K562 (cell line): Measurements from ENCODE around the gene SMG6. TPM values are rescaled to one million over a fixed set of nuclear protein-coding genes. Genes with fewer than 3 reads are reported as not detected.
A peak's percentile ranks its signal among the peaks of the same experiment; 100 is the strongest.

Source experiments
- BRD9 ChIP-seq: fragments of 450-650 bp; IDR thresholded peaks from 2 replicates; pipeline ENCODE4 v1.6.1; 2018; ENCODE audit warnings: low read depth; ENCODE audit not compliant: partially characterized antibody
- CXXC5 ChIP-seq: fragments of 250-450 bp; sonication (Bioruptor Pico); IDR thresholded peaks from 2 replicates; pipeline ENCODE4 v1.8.0; 2022; ENCODE audit warnings: inconsistent platforms, mild to moderate bottlenecking, moderate library complexity
- HDAC3 ChIP-seq: fragments of 450-650 bp; IDR thresholded peaks from 2 replicates; pipeline ENCODE4 v1.6.1; 2018; ENCODE audit warnings: borderline replicate concordance, mild to moderate bottlenecking, moderate library complexity; ENCODE audit not compliant: partially characterized antibody
- ILK ChIP-seq: fragments of 450-650 bp; IDR thresholded peaks from 2 replicates; pipeline ENCODE4 v1.6.1; 2016; ENCODE audit warnings: missing genetic modification characterization, low read depth, mild to moderate bottlenecking, missing compliant biosample characterization, moderate library complexity, borderline replicate concordance
- KDM5B ChIP-seq: fragments of 200-600 bp; sonication (generic); IDR thresholded peaks from 2 replicates; pipeline ENCODE4 v1.6.1; 2012; ENCODE audit warnings: low read depth, mild to moderate bottlenecking, moderate library complexity, low read length, control low read depth, inconsistent platforms; ENCODE audit not compliant: insufficient replicate concordance
- NCOR1 ChIP-seq: fragments of 450-650 bp; IDR thresholded peaks from 2 replicates; pipeline ENCODE4 v1.6.1; 2016; ENCODE audit warnings: mild to moderate bottlenecking, moderate library complexity
- SRSF9 ChIP-seq: fragments of 200-400 bp; formaldehyde crosslinking; IDR thresholded peaks from 2 replicates; pipeline ENCODE4 v1.6.1; 2017; ENCODE audit warnings: low read depth, low read length, borderline replicate concordance
- STAT6 ChIP-seq: sonication (generic); formaldehyde crosslinking; IDR thresholded peaks from 2 replicates; pipeline ENCODE4 v1.8.1; 2023; ENCODE audit warnings: mild to moderate bottlenecking, missing genetic modification reagents
- TAF9B ChIP-seq: fragments of 450-650 bp; IDR thresholded peaks from 2 replicates; pipeline ENCODE4 v1.6.1; 2018; ENCODE audit warnings: mild to moderate bottlenecking; ENCODE audit not compliant: partially characterized antibody
- TAL1 ChIP-seq: fragments of 450-650 bp; IDR thresholded peaks from 2 replicates; pipeline ENCODE4 v1.6.1; 2016; ENCODE audit warnings: mild to moderate bottlenecking
- ZNF695 ChIP-seq: fragments of 450-650 bp; formaldehyde crosslinking; IDR thresholded peaks from 2 replicates; pipeline ENCODE4 v1.4.0; 2020; ENCODE audit warnings: mild to moderate bottlenecking, moderate library complexity
- ZNF79 ChIP-seq: fragments of 250-450 bp; sonication (Bioruptor Pico); IDR thresholded peaks from 2 replicates; pipeline ENCODE4 v1.4.0; 2020; ENCODE audit warnings: low read depth, mild to moderate bottlenecking, moderate library complexity
- polyA plus RNA-seq, 8 experiments: library from polyadenylated mRNA; depleted of rRNA in 4 of 8; stranded (reverse) in 5 of 8; unstranded in 3 of 8; fragments of >200 nt; fragmentation: Nextera tagmentation in 2 of 8; fragmentation: Illumina TruSeq in 1 of 8; extraction: Ambion mirVana in 2 of 8; extraction: Trizol in 1 of 8; gene quantifications; 2 replicates each; pipeline versions ENCODE4 v1.2.1 to v1.2.3, GENCODE V29; 2011 to 2014; ENCODE audit warnings: inconsistent platforms in 1 of 8, missing spikeins in 1 of 8
- total RNA-seq, 7 experiments: library from RNA; depleted of rRNA in 6 of 7; stranded (reverse); fragments of >200 nt in 6 of 7; fragmentation: Illumina TruSeq in 2 of 7; extraction: Trizol in 2 of 7; gene quantifications; 2 replicates each; pipeline versions ENCODE4 v1.2.1 to v1.2.3, GENCODE V29; 2011 to 2021; ENCODE audit warnings: low replicate concordance in 1 of 7
- TF ChIP-seq, protein P1 (sequence below): fragments of 450-650 bp; IDR thresholded peaks from 2 replicates; pipeline ENCODE4 v1.6.1; 2016; ENCODE audit warnings: low read depth
- TF ChIP-seq, protein P2 (sequence below): fragments of 250-450 bp; sonication (Bioruptor Pico); IDR thresholded peaks from 2 replicates; pipeline ENCODE4 v1.8.0; 2022; ENCODE audit warnings: moderate library complexity, mild to moderate bottlenecking, inconsistent platforms

Gene SMG6
- total and polyA plus RNA-seq, 9 of the 15 experiments (the other 6 are each of a cell fraction or from before 2014, with no cell fraction given), result 0.44 to 13.9 (median 6.0) TPM

GRCh38 chr17:2303204-2304188 lies at the start of gene SMG6, which contains the start of gene SRR (continued):
- TF ChIP-seq KDM5B, result peak; percentile 88
- TF ChIP-seq CXXC5 (CRISPR knock-in tag), result peak; percentile 50
- TF ChIP-seq ZNF695 (CRISPR knock-in tag), result no peak
- TF ChIP-seq TAF9B, result no peak
- TF ChIP-seq HDAC3, result no peak
- TF ChIP-seq TAL1, result no peak
- TF ChIP-seq BRD9, result no peak
- TF ChIP-seq, protein P1, sequence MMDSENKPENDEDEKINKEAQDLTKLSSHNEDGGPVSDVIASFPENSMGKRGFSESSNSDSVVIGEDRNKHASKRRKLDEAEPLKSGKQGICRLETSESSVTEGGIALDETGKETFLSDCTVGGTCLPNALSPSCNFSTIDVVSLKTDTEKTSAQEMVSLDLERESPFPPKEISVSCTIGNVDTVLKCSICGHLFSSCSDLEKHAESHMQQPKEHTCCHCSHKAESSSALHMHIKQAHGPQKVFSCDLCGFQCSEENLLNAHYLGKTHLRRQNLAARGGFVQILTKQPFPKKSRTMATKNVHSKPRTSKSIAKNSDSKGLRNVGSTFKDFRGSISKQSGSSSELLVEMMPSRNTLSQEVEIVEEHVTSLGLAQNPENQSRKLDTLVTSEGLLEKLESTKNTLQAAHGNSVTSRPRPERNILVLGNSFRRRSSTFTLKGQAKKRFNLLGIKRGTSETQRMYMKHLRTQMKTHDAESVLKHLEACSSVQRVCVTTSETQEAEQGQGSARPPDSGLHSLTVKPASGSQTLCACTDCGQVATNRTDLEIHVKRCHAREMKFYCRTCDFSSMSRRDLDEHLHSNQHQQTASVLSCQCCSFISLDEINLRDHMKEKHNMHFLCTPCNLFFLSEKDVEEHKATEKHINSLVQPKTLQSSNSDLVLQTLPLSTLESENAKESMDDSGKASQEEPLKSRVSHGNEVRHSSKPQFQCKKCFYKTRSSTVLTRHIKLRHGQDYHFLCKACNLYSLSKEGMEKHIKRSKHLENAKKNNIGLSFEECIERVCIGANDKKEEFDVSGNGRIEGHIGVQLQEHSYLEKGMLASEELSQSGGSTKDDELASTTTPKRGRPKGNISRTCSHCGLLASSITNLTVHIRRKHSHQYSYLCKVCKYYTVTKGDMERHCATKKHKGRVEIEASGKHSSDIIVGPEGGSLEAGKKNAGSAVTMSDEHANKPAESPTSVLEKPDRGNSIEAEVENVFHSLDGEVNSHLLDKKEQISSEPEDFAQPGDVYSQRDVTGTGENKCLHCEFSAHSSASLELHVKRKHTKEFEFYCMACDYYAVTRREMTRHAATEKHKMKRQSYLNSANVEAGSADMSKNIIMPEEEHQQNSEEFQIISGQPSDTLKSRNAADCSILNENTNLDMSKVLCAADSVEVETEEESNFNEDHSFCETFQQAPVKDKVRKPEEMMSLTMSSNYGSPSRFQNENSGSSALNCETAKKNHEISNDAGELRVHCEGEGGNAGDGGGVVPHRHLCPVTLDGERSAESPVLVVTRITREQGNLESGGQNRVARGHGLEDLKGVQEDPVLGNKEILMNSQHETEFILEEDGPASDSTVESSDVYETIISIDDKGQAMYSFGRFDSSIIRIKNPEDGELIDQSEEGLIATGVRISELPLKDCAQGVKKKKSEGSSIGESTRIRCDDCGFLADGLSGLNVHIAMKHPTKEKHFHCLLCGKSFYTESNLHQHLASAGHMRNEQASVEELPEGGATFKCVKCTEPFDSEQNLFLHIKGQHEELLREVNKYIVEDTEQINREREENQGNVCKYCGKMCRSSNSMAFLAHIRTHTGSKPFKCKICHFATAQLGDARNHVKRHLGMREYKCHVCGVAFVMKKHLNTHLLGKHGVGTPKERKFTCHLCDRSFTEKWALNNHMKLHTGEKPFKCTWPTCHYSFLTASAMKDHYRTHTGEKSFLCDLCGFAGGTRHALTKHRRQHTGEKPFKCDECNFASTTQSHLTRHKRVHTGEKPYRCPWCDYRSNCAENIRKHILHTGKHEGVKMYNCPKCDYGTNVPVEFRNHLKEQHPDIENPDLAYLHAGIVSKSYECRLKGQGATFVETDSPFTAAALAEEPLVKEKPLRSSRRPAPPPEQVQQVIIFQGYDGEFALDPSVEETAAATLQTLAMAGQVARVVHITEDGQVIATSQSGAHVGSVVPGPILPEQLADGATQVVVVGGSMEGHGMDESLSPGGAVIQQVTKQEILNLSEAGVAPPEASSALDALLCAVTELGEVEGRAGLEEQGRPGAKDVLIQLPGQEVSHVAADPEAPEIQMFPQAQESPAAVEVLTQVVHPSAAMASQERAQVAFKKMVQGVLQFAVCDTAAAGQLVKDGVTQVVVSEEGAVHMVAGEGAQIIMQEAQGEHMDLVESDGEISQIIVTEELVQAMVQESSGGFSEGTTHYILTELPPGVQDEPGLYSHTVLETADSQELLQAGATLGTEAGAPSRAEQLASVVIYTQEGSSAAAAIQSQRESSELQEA, result peak; percentile 90
- TF ChIP-seq STAT6 (CRISPR knock-in tag), result no peak
- TF ChIP-seq ILK (tag), result no peak
- TF ChIP-seq SRSF9, result no peak
- TF ChIP-seq, protein P2, sequence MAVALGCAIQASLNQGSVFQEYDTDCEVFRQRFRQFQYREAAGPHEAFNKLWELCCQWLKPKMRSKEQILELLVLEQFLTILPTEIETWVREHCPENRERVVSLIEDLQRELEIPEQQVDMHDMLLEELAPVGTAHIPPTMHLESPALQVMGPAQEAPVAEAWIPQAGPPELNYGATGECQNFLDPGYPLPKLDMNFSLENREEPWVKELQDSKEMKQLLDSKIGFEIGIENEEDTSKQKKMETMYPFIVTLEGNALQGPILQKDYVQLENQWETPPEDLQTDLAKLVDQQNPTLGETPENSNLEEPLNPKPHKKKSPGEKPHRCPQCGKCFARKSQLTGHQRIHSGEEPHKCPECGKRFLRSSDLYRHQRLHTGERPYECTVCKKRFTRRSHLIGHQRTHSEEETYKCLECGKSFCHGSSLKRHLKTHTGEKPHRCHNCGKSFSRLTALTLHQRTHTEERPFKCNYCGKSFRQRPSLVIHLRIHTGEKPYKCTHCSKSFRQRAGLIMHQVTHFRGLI (CRISPR knock-in tag), result no peak
- no peak for TF ChIP-seq ZNF79 (CRISPR knock-in tag)
- no peak for TF ChIP-seq NCOR1
